ENCODE data around the gene SPINK2. TPM values are rescaled to one million over a fixed set of nuclear protein-coding genes. Genes with fewer than 3 reads are reported as not detected.

SPINK2 gene
- total and polyA plus RNA-seq, 10 of the 15 experiments (the other 5 are each of a cell fraction or from before 2014, with no cell fraction given): 0.13 to 1.0 (median 0.61) TPM; not detected in 1

GRCh38 chr4:56764223-56764622 lies 57.3 kb downstream of the SPINK2 start:
- no peaks in the 10 kb centered on the region for H3K27me3 ChIP-seq (replicated peaks in 1 of 2; ENCODE audit: control insufficient read depth in 2 of 2, insufficient read depth in 2 of 2, low read length in 1 of 2)
- DNase-seq (ENCODE audit: low read depth, low spot score) (no peak), FAIRE-seq (no peak), ATAC-seq (no peak)
- H4K20me1 ChIP-seq (ENCODE audit: control insufficient read depth, insufficient read depth): no peaks in the 10 kb centered on the region
- ChIA-PET CTCF (interaction anchor here (1.0 to 1.7 kb wide), 2 partner anchors 13 to 36 kb away, joined by 3 to 6 read pairs; no protein-coding TSS in a partner anchor), RAD21 (ENCODE audit: unreplicated experiment) (no interaction called here), POLR2A (no interaction called here), SMC1A (ENCODE audit: uncharacterized antibody, unreplicated experiment) (no interaction called here)
- no peaks in the 10 kb centered on the region for H3K79me2 ChIP-seq (ENCODE audit: control insufficient read depth, insufficient read depth, low read length)
- H3K4me2 ChIP-seq (ENCODE audit: control insufficient read depth, insufficient read depth): no peak overlapping the region
- no peaks in the 10 kb centered on the region for H3K36me3 ChIP-seq (ENCODE audit: control insufficient read depth in 2 of 2, insufficient read depth in 2 of 2, low read length in 1 of 2)
- no peaks in the 10 kb centered on the region for H3K9me3 ChIP-seq (replicated peaks; ENCODE audit: control insufficient read depth, insufficient read depth, low read length)
- BruUV-seq (replicated peaks): no TSS peak
- H3K4me1 ChIP-seq (ENCODE audit: control insufficient read depth, insufficient read depth, low read length): peaks cover 9% of the 10 kb centered on the region
- in situ Hi-C loops (cut with MboI): no loop called here
- intact Hi-C loops (cut with micrococcal nuclease; ENCODE audit: unreplicated experiment): no loop called here
- TF ChIP-seq KDM1A (IDR thresholded peaks at IDR 0.05; ENCODE audit: borderline replicate concordance) (no peak), GABPA (IDR thresholded peaks at IDR 0.05; ENCODE audit: low read depth) (no peak), BRCA1 (IDR thresholded peaks at IDR 0.05; ENCODE audit: low read depth, low read length) (no peak), ZBTB11 (CRISPR knock-in tag; IDR thresholded peaks at IDR 0.05) (no peak), FOXM1 (IDR thresholded peaks at IDR 0.05; ENCODE audit: low read depth, low read length) (no peak), ZBTB33 (IDR thresholded peaks at IDR 0.05) (no peak), RB1 (IDR thresholded peaks at IDR 0.05; ENCODE audit: borderline replicate concordance) (no peak)
- H3K27ac ChIP-seq (ENCODE audit: control insufficient read depth, insufficient read depth): no peak overlapping the region
- H2AFZ ChIP-seq (ENCODE audit: control insufficient read depth, low read depth, low read length): no peak overlapping the region
- no peak overlapping the region for H3K4me3 ChIP-seq
- no peak overlapping the region for H3K9ac ChIP-seq (ENCODE audit: control insufficient read depth, insufficient read depth, low read length)
- 45% methylated on average over 1 of the region's 1 CpG for WGBS (ENCODE audit: insufficient coverage, insufficient replicate concordance, low lambda C conversion rate, missing lambda C conversion rate)

Measured in GM12878 (cell line).